OCI-LY3 (cell line): ENCODE measurements around the gene ABHD12.

Experiments
- H2AFZ ChIP-seq: fragments of 200-600, 300-600 bp; shearing (Covaris generic); 2 replicates; pipeline ENCODE4 v1.6.0; 2014; ENCODE audit warnings: antibody characterized with exemption, low read depth, low read length
- H3K27ac ChIP-seq: fragments of 200-600, 300-600 bp; sonication (generic); 2 replicates; pipeline ENCODE4 v1.5.1; 2014; ENCODE audit warnings: mild to moderate bottlenecking, low read length, moderate library complexity, mixed read lengths
- H3K27me3 ChIP-seq: fragments of 200-600, 300-600 bp; sonication (generic); 2 replicates; pipeline ENCODE4 v1.6.1; 2014; ENCODE audit warnings: low read depth, low read length, mixed read lengths
- H3K36me3 ChIP-seq: fragments of 200-600, 300-600 bp; sonication (generic); replicated peaks from 2 replicates; pipeline ENCODE3; 2014; ENCODE audit warnings: low read depth, low read length, mixed read lengths
- H3K4me1 ChIP-seq: fragments of 300-600, 200-600 bp; sonication (generic); 2 replicates; pipeline ENCODE4 v1.6.1; 2014; ENCODE audit warnings: low read length, mixed read lengths
- H3K4me2 ChIP-seq: fragments of 200-600, 300-600 bp; sonication (generic); 2 replicates; pipeline ENCODE4 v1.6.1; 2014; ENCODE audit warnings: low read length, mixed read lengths
- H3K4me3 ChIP-seq: fragments of 300-600, 200-600 bp; sonication (generic); 2 replicates; pipeline ENCODE4 v1.5.1; 2014; ENCODE audit warnings: antibody characterized with exemption, mild to moderate bottlenecking, low read length, moderate library complexity
- H3K79me2 ChIP-seq: fragments of 300-600, 200-600 bp; shearing (Covaris generic); 2 replicates; pipeline ENCODE4 v1.6.1; 2014; ENCODE audit warnings: mild to moderate bottlenecking, low read length, mixed read lengths
- H3K9ac ChIP-seq: fragments of 300-600, 200-600 bp; shearing (Covaris generic); 2 replicates; pipeline ENCODE4 v1.6.0; 2014; ENCODE audit warnings: mild to moderate bottlenecking, low read length, moderate library complexity
- H3K9me3 ChIP-seq: fragments of 200-600, 300-600 bp; shearing (Covaris generic); 2 replicates; pipeline ENCODE4 v1.6.1; 2014; ENCODE audit warnings: low read length, mixed read lengths; ENCODE audit not compliant: insufficient read depth
- H4K20me1 ChIP-seq: fragments of 200-600, 300-600 bp; sonication (generic); 2 replicates; pipeline ENCODE4 v1.6.1; 2016; ENCODE audit warnings: low read length, mixed read lengths; ENCODE audit not compliant: insufficient read depth
- EZH2phosphoT487 ChIP-seq: fragments of 200-600 bp; shearing (Covaris generic); IDR thresholded peaks from 2 replicates; pipeline ENCODE4 v1.6.1; 2018; ENCODE audit warnings: antibody characterized with exemption, mixed run types, low read depth
- TF ChIP-seq, protein P1 (sequence below): fragments of 200-600, 300-600 bp; sonication (generic); IDR thresholded peaks from 2 replicates; pipeline ENCODE4 v1.5.1; 2014; ENCODE audit warnings: antibody characterized with exemption, low read length, low read depth

ABHD12 gene

GRCh38 chr20:25317351-25318075, 73.1 kb downstream of the ABHD12 start:
- H3K4me1 ChIP-seq, result peaks cover 28% of the 10 kb centered on the region

DNA sequence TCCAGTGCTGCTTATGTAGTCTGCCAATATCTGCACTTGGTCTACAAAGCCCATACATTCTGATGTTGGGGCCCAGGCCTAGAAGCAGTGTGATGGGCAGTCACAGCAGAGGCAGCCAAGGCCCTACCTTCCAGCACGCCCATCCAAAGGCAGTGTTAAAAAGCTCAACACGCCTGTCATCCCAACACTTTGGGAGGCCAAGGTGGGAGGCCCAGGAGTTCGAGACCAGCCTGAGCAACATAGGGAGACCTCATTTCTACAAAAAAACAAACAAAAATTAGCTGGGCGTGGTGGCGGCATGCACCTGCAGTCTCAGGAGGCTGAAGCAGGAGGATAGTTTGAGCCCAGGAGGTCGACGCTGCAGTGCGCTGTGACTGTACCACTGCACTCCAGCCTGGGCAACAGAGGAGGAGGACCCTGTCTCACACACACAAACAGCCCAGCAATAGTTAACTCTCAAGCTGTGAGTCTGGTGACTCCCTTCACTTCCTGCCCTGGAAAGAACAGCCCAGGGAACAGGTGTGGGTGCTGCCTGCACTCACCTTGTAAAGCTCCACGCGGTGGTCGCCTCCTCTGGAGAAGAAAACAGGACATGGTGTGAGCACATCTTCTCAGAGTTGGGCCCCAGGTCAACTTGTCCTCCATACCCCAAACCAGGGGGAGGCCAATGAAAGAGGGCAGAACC, 74.0 kb downstream of the ABHD12 start:
- TF ChIP-seq, protein P1, sequence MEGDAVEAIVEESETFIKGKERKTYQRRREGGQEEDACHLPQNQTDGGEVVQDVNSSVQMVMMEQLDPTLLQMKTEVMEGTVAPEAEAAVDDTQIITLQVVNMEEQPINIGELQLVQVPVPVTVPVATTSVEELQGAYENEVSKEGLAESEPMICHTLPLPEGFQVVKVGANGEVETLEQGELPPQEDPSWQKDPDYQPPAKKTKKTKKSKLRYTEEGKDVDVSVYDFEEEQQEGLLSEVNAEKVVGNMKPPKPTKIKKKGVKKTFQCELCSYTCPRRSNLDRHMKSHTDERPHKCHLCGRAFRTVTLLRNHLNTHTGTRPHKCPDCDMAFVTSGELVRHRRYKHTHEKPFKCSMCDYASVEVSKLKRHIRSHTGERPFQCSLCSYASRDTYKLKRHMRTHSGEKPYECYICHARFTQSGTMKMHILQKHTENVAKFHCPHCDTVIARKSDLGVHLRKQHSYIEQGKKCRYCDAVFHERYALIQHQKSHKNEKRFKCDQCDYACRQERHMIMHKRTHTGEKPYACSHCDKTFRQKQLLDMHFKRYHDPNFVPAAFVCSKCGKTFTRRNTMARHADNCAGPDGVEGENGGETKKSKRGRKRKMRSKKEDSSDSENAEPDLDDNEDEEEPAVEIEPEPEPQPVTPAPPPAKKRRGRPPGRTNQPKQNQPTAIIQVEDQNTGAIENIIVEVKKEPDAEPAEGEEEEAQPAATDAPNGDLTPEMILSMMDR, result no peak
- TF ChIP-seq EZH2phosphoT487, result no peak

More at GRCh38 chr20:25317351-25318075, 73.1 kb downstream of the ABHD12 start:
- Histone ChIP-seq H3K27ac (no peak overlapping the region), H3K79me2 (peaks cover 4% of the 10 kb centered on the region; the same call in 1 of the 2 replicates), H3K4me3 (no peak overlapping the region), H3K4me2 (no peak overlapping the region; the same call in 1 of the 2 replicates), H4K20me1 (no peaks in the 10 kb centered on the region), H2AFZ (no peak overlapping the region), H3K27me3 (no peaks in the 10 kb centered on the region), H3K9me3 (no peaks in the 10 kb centered on the region), H3K9ac (no peak overlapping the region), H3K36me3 (peaks cover 9% of the 10 kb centered on the region)
- TF ChIP-seq, protein P1, result no peak
- TF ChIP-seq EZH2phosphoT487, result no peak

GRCh38 chr20:25315418-25316210, 75.0 kb downstream of the ABHD12 start:
- H3K4me1 ChIP-seq, result peaks cover 38% of the 10 kb centered on the region
- no peaks in the 10 kb centered on the region for H3K9me3 ChIP-seq
- peaks cover 5% of the 10 kb centered on the region for H3K36me3 ChIP-seq
- H3K4me2 ChIP-seq, result no peak overlapping the region
- no peaks in the 10 kb centered on the region for H3K27me3 ChIP-seq
- no peak overlapping the region for H3K27ac ChIP-seq
- no peaks in the 10 kb centered on the region for H4K20me1 ChIP-seq
- peaks cover 4% of the 10 kb centered on the region; the same call in 1 of the 2 replicates for H3K79me2 ChIP-seq
- TF ChIP-seq, protein P1, result no peak
- no peak for TF ChIP-seq EZH2phosphoT487
- no peak overlapping the region for H3K9ac ChIP-seq
- H2AFZ ChIP-seq, result no peak overlapping the region
- H3K4me3 ChIP-seq, result no peak overlapping the region

More for the DNA sequence above, 74.0 kb downstream of the ABHD12 start:
- H3K9ac ChIP-seq, result no peak overlapping the region
- H3K27me3 ChIP-seq, result no peaks in the 10 kb centered on the region
- no peaks in the 10 kb centered on the region for H3K9me3 ChIP-seq
- H3K27ac ChIP-seq, result no peak overlapping the region
- no peak overlapping the region for H2AFZ ChIP-seq
- H3K4me2 ChIP-seq, result no peak overlapping the region
- H3K79me2 ChIP-seq, result peaks cover 4% of the 10 kb centered on the region; the same call in 1 of the 2 replicates
- H4K20me1 ChIP-seq, result no peaks in the 10 kb centered on the region
- H3K4me3 ChIP-seq, result no peak overlapping the region
- H3K36me3 ChIP-seq, result peaks cover 7% of the 10 kb centered on the region
- peaks cover 28% of the 10 kb centered on the region for H3K4me1 ChIP-seq
